Neuronal stem cell (in vitro differentiated cells): ENCODE data around the gene RGS18.

ENCODE experiments used
- DNase-seq: peaks from one replicate; pipeline ENCODE4 v3.0.0-alpha.2; 2013; ENCODE audit warnings: low spot score
- H2AFZ ChIP-seq: one replicate; pipeline ENCODE4 v1.6.1; 2013; ENCODE audit warnings: mild to moderate bottlenecking, low read length, inconsistent platforms
- H2AK5ac ChIP-seq: 2 replicates; pipeline ENCODE4 v1.6.1; 2013; ENCODE audit warnings: low read depth, mild to moderate bottlenecking, inconsistent platforms, low read length, moderate library complexity, mixed read lengths
- H2BK120ac ChIP-seq: 2 replicates; pipeline ENCODE4 v1.6.1; 2013; ENCODE audit warnings: low read depth, mild to moderate bottlenecking, inconsistent platforms, low read length, moderate library complexity, mixed read lengths
- H2BK12ac ChIP-seq: one replicate; pipeline ENCODE4 v1.6.1; 2013; ENCODE audit warnings: low read length, inconsistent platforms
- H2BK15ac ChIP-seq: 2 replicates; pipeline ENCODE4 v1.6.1; 2013; ENCODE audit warnings: mild to moderate bottlenecking, low read length, inconsistent platforms, mixed read lengths
- H2BK5ac ChIP-seq: one replicate; pipeline ENCODE4 v1.6.1; 2013; ENCODE audit warnings: inconsistent platforms, mild to moderate bottlenecking, low read length, moderate library complexity
- H3K14ac ChIP-seq: one replicate; pipeline ENCODE4 v1.6.1; 2013; ENCODE audit warnings: low read length, inconsistent platforms
- H3K18ac ChIP-seq: 2 replicates; pipeline ENCODE4 v1.6.1; 2013; ENCODE audit warnings: low read length, inconsistent platforms
- H3K23ac ChIP-seq: 2 replicates; pipeline ENCODE4 v1.6.1; 2013; ENCODE audit warnings: low read depth, mild to moderate bottlenecking, mixed read lengths, low read length, inconsistent platforms; ENCODE audit not compliant: poor library complexity
- H3K27ac ChIP-seq: replicated peaks from 3 replicates; pipeline ENCODE4 v1.5.1; 2013; ENCODE audit warnings: low read length, inconsistent platforms
- H3K27me3 ChIP-seq, 3 experiments: 2 replicates each; pipeline ENCODE4 v1.6.1; 2013; ENCODE audit warnings: low read length in 3 of 3, mild to moderate bottlenecking in 2 of 3, inconsistent platforms in 1 of 3, low read depth in 1 of 3, mixed read lengths in 1 of 3, moderate library complexity in 1 of 3; ENCODE audit not compliant: control insufficient read depth in 3 of 3, insufficient read depth in 3 of 3
- H3K36me3 ChIP-seq, 2 donors: replicated peaks in 1 of 2; 2 replicates each; pipeline ENCODE4 v1.6.1; 2013; ENCODE audit warnings: low read length in 2 of 2; ENCODE audit not compliant: control insufficient read depth in 2 of 2, insufficient read depth in 2 of 2
- H3K4ac ChIP-seq: 2 replicates; pipeline ENCODE4 v1.6.1; 2013; ENCODE audit warnings: inconsistent platforms, mild to moderate bottlenecking, low read length, moderate library complexity
- H3K4me1 ChIP-seq, 2 donors: 1 replicate in 1 of 2; 2 replicates in 1 of 2; pipeline ENCODE4 v1.6.1; 2013; ENCODE audit warnings: low read length in 2 of 2, low read depth in 1 of 2; ENCODE audit not compliant: control insufficient read depth in 2 of 2, insufficient read depth in 1 of 2
- H3K4me2 ChIP-seq: one replicate; pipeline ENCODE4 v1.6.1; 2013; ENCODE audit warnings: mild to moderate bottlenecking, low read length, inconsistent platforms; ENCODE audit not compliant: insufficient read depth, poor library complexity, severe bottlenecking
- H3K4me3 ChIP-seq, 2 donors: 2 replicates each; pipeline ENCODE4 v1.5.1; 2013; ENCODE audit warnings: low read length in 2 of 2, mild to moderate bottlenecking in 2 of 2, inconsistent platforms in 1 of 2, moderate library complexity in 1 of 2
- H3K79me1 ChIP-seq: one replicate; pipeline ENCODE4 v1.6.1; 2013; ENCODE audit warnings: low read depth, mild to moderate bottlenecking, inconsistent platforms, low read length, moderate library complexity
- H3K9ac ChIP-seq: one replicate; pipeline ENCODE4 v1.6.1; 2013; ENCODE audit warnings: mild to moderate bottlenecking, low read depth, low read length, inconsistent platforms; ENCODE audit not compliant: poor library complexity
- H3K9me3 ChIP-seq, 2 donors: replicated peaks in 1 of 2; 2 replicates each; pipeline versions ENCODE3 to v1.6.1; 2013; ENCODE audit warnings: low read length in 2 of 2, mild to moderate bottlenecking in 2 of 2, inconsistent platforms in 1 of 2, low read depth in 1 of 2, mixed read lengths in 1 of 2, moderate library complexity in 1 of 2; ENCODE audit not compliant: control insufficient read depth in 2 of 2, insufficient read depth in 1 of 2
- H4K8ac ChIP-seq: one replicate; pipeline ENCODE4 v1.6.1; 2013; ENCODE audit warnings: low read depth, mild to moderate bottlenecking, inconsistent platforms, low read length, moderate library complexity
- H4K91ac ChIP-seq: one replicate; pipeline ENCODE4 v1.6.1; 2013; ENCODE audit warnings: low read length, low read depth, mild to moderate bottlenecking, inconsistent platforms; ENCODE audit not compliant: poor library complexity
- WGBS, 2 donors: extraction: QIAGEN DNeasy Blood & Tissue Kit; methylation state at CpG; one replicate each; pipeline ENCODE4 v1.1.7; 2013; ENCODE audit warnings: missing lambda C conversion rate in 2 of 2, mixed read lengths in 1 of 2; ENCODE audit not compliant: insufficient read length in 2 of 2, insufficient replicate concordance in 1 of 2; ENCODE audit errors: extremely low coverage in 2 of 2; 5-methylcytosine and 5-hydroxymethylcytosine counted together

Gene RGS18

GRCh38 chr1:192167011-192167410 is 8.7 kb downstream of the RGS18 start:
- no peak overlapping the region for H3K18ac ChIP-seq
- H2BK5ac ChIP-seq: no peak overlapping the region
- no peak overlapping the region for H3K14ac ChIP-seq
- H3K4me1 ChIP-seq: peaks cover 0 to 9% of the 10 kb centered on the region in 2 donors
- H2BK120ac ChIP-seq: no peak overlapping the region
- H3K4ac ChIP-seq: no peak overlapping the region
- WGBS, 2 donors: no CpG with 5 or more reads among the region's 1 CpG
- no peak overlapping the region for H2AFZ ChIP-seq
- no peaks in the 10 kb centered on the region for H3K27me3 ChIP-seq
- H3K23ac ChIP-seq: no peak overlapping the region
- no peak overlapping the region for H2BK12ac ChIP-seq
- H3K27ac ChIP-seq: no peak overlapping the region
- no peak overlapping the region for H4K91ac ChIP-seq
- no peaks in the 10 kb centered on the region for H3K9me3 ChIP-seq
- H3K36me3 ChIP-seq: no peaks in the 10 kb centered on the region
- no peak overlapping the region for H3K4me3 ChIP-seq
- H3K4me2 ChIP-seq: no peak overlapping the region
- H3K79me1 ChIP-seq: no peaks in the 10 kb centered on the region
- no peak overlapping the region for H3K9ac ChIP-seq
- H2AK5ac ChIP-seq: no peak overlapping the region
- no peak overlapping the region for H4K8ac ChIP-seq
- no peak overlapping the region for H2BK15ac ChIP-seq
- no peak for DNase-seq

GRCh38 chr1:192167911-192168700 is 9.8 kb downstream of the RGS18 start:
- Histone ChIP-seq H3K4ac (no peak overlapping the region), H3K27me3 (no peaks in the 10 kb centered on the region), H2BK120ac (no peak overlapping the region), H3K36me3 (no peaks in the 10 kb centered on the region), H2BK15ac (no peak overlapping the region), H3K4me2 (no peak overlapping the region), H2AFZ (peak overlapping the region; percentile 48), H4K8ac (no peak overlapping the region), H3K14ac (no peak overlapping the region), H3K4me3 (no peak overlapping the region), H3K79me1 (no peaks in the 10 kb centered on the region), H4K91ac (no peak overlapping the region), H2BK12ac (no peak overlapping the region), H3K4me1 (peaks cover 0 to 9% of the 10 kb centered on the region in 2 donors), H2BK5ac (no peak overlapping the region), H3K9ac (no peak overlapping the region), H2AK5ac (no peak overlapping the region), H3K27ac (no peak overlapping the region), H3K23ac (no peak overlapping the region), H3K18ac (no peak overlapping the region), H3K9me3 (no peaks in the 10 kb centered on the region)
- no peak for DNase-seq
- WGBS, 2 donors: no CpG with 5 or more reads among the region's 3 CpGs

DNA sequence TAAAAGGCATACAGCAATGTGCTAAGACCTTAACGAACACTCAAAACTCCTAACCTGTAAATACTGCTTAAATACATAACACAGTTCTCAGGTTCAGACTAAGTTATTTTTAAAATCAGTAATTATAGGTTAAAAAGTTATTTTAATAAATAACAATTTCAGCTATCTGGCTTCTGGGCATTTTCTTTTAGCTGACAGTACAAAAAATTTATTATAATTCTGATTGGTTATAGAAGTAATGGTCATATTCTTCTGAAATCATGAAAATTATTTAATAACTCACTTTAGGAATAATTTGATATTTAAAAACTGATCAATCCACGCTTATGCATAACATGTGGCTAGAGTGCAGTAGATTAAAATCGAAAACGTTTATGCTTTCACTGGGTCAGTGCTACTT is 10.7 kb downstream of the RGS18 start:
- no peak overlapping the region for H2AK5ac ChIP-seq
- no peak overlapping the region for H3K4me2 ChIP-seq
- H3K79me1 ChIP-seq: no peaks in the 10 kb centered on the region
- no peak overlapping the region for H3K4me3 ChIP-seq
- H2BK5ac ChIP-seq: no peak overlapping the region
- no peak overlapping the region for H4K91ac ChIP-seq
- no CpG with 5 or more reads among the region's 4 CpGs for WGBS, 2 donors
- DNase-seq: no peak
- H3K4me1 ChIP-seq: peaks cover 0 to 9% of the 10 kb centered on the region in 2 donors
- H2BK15ac ChIP-seq: no peak overlapping the region
- H3K18ac ChIP-seq: no peak overlapping the region
- no peak overlapping the region for H4K8ac ChIP-seq
- H2AFZ ChIP-seq: peak overlapping the region; percentile 48
- H3K27ac ChIP-seq: no peak overlapping the region
- H3K4ac ChIP-seq: no peak overlapping the region
- H2BK12ac ChIP-seq: no peak overlapping the region
- H3K36me3 ChIP-seq: no peaks in the 10 kb centered on the region
- H2BK120ac ChIP-seq: no peak overlapping the region
- H3K9ac ChIP-seq: no peak overlapping the region
- H3K14ac ChIP-seq: no peak overlapping the region
- no peaks in the 10 kb centered on the region for H3K27me3 ChIP-seq
- no peaks in the 10 kb centered on the region for H3K9me3 ChIP-seq
- no peak overlapping the region for H3K23ac ChIP-seq

DNA sequence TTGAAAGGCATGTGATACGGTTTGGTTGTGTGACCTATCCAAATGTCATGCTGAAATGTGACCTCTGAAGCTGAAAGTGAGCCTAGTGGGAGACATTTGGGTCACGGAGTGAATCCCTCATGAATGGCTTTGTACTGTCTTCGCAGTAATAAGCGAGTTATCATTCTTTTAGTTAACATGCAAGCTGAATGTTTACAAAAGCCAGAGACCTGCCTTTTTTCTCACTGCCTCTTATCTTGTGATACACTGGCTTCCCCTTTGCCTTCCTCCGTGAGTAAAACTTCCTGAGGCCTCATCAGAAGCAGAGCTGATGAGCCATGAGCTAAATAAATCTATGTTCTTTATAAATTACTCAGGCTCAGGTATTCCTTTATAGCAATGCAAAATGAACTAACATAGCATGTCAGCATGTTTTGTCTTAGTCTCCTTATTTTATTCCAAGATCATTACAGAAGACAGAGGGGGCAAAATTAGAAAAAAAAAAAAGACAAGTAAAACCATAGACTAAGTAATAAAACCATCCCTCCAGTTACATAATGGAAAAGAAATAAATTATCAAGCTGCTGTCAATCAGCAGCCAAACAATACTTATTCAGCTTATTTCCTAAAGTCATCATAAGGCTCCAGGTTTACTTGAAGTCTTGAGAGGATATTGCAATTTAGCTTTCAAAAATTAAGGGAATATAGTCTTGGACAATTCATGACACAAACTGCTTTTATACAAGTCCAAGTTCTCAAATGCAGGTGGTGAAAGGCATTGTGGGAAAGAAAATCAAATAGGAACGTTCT is 12.1 kb downstream of the RGS18 start:
- WGBS, 2 donors: no CpG with 5 or more reads among the region's 6 CpGs
- Histone ChIP-seq H3K36me3 (no peaks in the 10 kb centered on the region), H3K4me2 (no peak overlapping the region)

More for the DNA sequence above, 12.1 kb downstream of the RGS18 start:
- no peak overlapping the region for H3K23ac ChIP-seq
- no peak overlapping the region for H2BK12ac ChIP-seq
- peak overlapping the region; percentile 75 for H2AFZ ChIP-seq
- DNase-seq: no peak
- no peak overlapping the region for H3K9ac ChIP-seq
- no peak overlapping the region for H3K14ac ChIP-seq
- H3K18ac ChIP-seq: no peak overlapping the region
- no peak overlapping the region for H2BK5ac ChIP-seq
- H3K79me1 ChIP-seq: no peaks in the 10 kb centered on the region
- H2BK15ac ChIP-seq: no peak overlapping the region
- no peak overlapping the region for H3K4ac ChIP-seq
- no peak overlapping the region for H4K91ac ChIP-seq
- H3K4me1 ChIP-seq: peaks cover 0 to 9% of the 10 kb centered on the region in 2 donors
- no peak overlapping the region for H2AK5ac ChIP-seq
- H4K8ac ChIP-seq: no peak overlapping the region
- H3K9me3 ChIP-seq: no peaks in the 10 kb centered on the region
- no peak overlapping the region for H3K27ac ChIP-seq
- no peak overlapping the region for H2BK120ac ChIP-seq
- H3K4me3 ChIP-seq: no peak overlapping the region
- no peaks in the 10 kb centered on the region for H3K27me3 ChIP-seq
